NCI-H524 (cell line): ENCODE data around the gene PDILT.
"Not testable (repeated sequence)": the region's sequence is repeated elsewhere in the genome, so short reads cannot be mapped to it uniquely, and the experiment has no call there.

ENCODE experiments used
- DNase-seq, 2 experiments: peaks; one replicate each; lab custom pipeline; 2025; lab: John Stamatoyannopoulos, UW

Gene PDILT

DNA sequence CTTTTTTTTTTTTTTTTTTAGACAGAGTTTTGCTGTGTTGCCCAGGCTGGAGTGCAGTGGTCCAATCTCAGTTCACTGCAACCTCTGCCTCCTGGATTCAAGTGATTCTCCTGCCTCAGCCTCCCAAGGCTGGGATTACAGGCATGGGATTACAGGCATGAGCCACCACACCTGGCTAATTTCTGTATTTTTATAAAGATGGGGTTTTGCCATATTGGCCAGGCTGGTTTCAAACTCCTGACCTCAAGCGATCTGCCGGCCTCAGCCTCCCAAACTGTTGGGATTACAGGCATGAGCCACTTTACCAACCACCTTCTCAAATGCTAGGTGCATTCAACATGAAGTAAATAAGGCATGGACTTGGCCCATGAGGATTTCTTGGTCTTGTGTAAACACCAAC lies 83.5 kb downstream of the PDILT start:
- not testable (repeated sequence) for DNase-seq

- no peak for DNase-seq
These were observed 83.9 kb downstream of the PDILT start for GRCh38 chr16:20320592-20320991.

- no peak for DNase-seq
These were observed 84.4 kb downstream of the PDILT start for GRCh38 chr16:20320178-20320577.

GRCh38 chr16:20319406-20319805 lies 85.1 kb downstream of the PDILT start:
- DNase-seq, result no peak

DNA sequence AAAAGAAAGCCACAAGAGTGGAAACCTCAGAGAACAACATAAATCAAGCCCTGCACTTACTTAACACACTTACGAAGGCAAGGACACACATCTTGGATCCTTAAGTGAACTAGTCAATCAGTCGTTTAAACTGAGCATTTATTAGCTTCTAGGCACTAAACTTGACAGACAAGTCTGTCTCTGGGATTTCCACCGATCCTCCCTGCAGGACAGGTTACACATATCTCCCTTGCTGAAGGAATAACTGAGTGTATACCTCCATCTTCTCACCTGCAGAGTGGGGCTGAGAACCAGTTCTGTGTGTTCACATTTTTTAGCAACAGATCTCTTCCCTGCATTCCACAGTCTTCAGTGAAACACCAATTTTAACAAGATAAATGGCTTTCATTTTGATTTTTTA lies 86.1 kb downstream of the PDILT start:
- DNase-seq, result no peak

GRCh38 chr16:20318006-20318405 lies 86.5 kb downstream of the PDILT start:
- no peak for DNase-seq

DNA sequence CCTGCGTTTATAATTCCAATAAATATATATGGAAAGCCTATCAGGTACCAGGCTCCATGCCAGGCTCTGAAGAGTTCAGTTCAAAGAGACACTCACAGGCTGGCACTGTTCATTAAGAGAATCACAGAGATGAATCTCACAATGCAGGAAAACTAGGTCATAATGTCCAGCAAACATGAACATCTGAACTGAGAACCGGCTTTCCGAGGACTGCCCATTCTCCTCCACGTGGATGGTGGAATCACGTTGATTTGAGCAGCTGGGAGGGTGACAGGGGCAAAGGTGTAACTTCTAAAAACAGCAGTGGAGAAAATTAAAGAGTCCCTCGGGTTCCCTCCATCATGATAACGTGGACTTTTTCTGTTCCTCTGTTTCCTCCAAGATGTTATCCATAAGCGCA lies 87.4 kb downstream of the PDILT start:
- no peak for DNase-seq

- DNase-seq, result no peak
These were observed 87.8 kb downstream of the PDILT start for GRCh38 chr16:20316715-20317114.

DNA sequence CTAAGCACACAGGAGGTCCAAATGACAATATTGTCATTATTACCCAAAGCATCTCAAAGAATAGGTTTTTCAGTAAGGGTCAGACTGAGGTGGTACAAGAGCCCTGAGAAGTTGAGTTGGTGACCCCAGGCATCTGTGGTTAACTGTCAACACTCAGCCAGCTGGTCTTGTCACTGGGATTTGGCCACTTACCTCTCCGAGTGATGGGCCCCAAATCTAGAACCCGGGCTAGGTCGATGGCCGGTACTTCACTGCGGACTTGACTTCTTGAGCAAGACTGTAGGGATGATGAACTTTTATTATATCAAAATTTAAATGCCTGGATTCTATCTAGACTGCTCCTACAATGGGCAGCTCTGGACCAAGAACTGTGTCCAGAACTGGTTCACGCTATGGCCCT lies 88.8 kb downstream of the PDILT start:
- no peak for DNase-seq

GRCh38 chr16:20314575-20314974 lies 90.0 kb downstream of the PDILT start:
- no peak for DNase-seq

DNA sequence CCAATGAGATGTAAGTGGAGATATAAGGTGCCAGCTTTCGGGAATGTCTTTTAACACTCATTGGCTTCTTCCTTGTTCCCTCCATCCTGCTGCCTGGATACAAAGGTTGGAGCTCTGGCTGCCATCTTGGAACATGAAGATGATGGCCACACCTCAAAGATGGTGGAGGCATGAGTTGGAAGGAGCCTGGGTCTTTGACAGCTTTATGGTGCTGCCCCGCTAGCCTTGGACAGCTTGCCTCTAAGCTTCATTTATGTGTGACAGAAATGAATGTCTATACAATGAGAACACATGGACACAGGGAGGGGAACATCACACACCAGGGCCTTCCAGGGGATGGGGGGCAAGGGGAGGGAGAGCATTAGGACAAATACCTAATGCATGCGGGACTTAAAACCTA lies 90.8 kb downstream of the PDILT start:
- DNase-seq, result no peak

- not testable (repeated sequence) for DNase-seq
These were observed 91.9 kb downstream of the PDILT start for GRCh38 chr16:20312536-20313095.

DNA sequence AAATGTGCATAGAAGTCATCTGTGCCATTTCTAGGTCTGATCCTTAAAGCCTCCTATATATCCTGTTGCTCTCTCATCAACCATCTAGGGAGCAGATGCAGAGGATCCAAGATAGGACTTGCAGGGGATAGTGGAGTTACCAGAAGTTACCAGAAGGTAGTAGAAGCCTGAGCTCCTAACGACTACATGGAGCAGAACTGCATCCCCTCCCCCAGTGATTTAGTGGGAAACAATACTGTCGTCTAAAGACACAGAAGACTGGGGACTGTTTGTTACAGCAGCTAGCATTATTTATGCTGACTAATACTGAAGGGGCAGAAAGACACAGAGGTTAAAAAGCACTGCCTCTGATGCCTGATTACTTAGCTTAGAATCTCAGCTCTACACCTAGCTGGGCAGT lies 93.0 kb downstream of the PDILT start:
- DNase-seq, result no peak

GRCh38 chr16:20310421-20311395 lies 93.8 kb downstream of the PDILT start:
- no peak for DNase-seq

DNA sequence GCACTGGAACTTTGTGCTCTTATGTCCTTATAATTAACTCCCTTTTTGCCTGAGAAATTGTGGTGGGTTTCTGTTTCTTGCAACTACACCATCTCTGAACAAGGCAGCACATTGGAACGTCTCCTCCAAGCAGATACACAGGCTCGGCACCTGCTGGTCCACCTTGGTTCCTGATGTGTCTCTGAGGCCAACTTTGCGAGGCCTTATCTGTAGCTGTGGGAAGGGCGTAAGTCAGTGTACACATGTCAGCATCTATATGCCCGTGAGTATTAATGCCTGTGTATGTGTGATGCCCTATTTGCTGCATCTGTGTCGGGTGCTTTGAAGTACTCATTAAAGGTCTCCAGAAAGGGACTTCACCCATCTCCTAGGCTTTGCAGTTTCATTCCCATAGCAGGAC lies 94.8 kb downstream of the PDILT start:
- DNase-seq, result no peak
